Measurements from ENCODE around the gene MAPK8IP1.

Gene MAPK8IP1

DNA sequence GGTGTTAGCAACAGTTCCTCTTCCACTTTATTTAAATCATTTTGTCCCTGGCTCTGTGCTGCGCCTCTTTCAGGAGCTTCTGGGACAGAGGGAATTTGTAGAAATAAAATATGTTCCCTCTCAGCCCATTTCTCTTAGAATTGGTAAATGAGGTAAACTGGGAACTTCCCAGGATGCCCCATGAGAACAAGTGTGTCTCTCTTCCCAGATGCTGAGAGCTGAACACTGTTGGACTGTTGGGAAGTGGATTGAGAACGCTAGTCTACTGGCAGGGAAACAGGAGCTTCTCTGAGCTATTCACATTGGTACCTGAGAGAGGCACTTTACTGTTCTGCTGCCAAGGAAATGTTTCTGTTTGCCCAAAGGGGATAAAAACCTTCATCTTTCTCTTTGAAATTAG is 34.2 kb upstream of the MAPK8IP1 start (continued):
- TF ChIP-seq, protein P1, sequence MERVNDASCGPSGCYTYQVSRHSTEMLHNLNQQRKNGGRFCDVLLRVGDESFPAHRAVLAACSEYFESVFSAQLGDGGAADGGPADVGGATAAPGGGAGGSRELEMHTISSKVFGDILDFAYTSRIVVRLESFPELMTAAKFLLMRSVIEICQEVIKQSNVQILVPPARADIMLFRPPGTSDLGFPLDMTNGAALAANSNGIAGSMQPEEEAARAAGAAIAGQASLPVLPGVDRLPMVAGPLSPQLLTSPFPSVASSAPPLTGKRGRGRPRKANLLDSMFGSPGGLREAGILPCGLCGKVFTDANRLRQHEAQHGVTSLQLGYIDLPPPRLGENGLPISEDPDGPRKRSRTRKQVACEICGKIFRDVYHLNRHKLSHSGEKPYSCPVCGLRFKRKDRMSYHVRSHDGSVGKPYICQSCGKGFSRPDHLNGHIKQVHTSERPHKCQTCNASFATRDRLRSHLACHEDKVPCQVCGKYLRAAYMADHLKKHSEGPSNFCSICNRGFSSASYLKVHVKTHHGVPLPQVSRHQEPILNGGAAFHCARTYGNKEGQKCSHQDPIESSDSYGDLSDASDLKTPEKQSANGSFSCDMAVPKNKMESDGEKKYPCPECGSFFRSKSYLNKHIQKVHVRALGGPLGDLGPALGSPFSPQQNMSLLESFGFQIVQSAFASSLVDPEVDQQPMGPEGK (CRISPR knock-in tag; IDR thresholded peaks at IDR 0.05; ENCODE audit: borderline replicate concordance) = no peak
- TF ChIP-seq, protein P2, sequence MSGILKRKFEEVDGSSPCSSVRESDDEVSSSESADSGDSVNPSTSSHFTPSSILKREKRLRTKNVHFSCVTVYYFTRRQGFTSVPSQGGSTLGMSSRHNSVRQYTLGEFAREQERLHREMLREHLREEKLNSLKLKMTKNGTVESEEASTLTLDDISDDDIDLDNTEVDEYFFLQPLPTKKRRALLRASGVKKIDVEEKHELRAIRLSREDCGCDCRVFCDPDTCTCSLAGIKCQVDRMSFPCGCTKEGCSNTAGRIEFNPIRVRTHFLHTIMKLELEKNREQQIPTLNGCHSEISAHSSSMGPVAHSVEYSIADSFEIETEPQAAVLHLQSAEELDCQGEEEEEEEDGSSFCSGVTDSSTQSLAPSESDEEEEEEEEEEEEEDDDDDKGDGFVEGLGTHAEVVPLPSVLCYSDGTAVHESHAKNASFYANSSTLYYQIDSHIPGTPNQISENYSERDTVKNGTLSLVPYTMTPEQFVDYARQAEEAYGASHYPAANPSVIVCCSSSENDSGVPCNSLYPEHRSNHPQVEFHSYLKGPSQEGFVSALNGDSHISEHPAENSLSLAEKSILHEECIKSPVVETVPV (CRISPR knock-in tag; IDR thresholded peaks at IDR 0.05) = no peak
- no peak for TF ChIP-seq SNAI2 (CRISPR knock-in tag; IDR thresholded peaks at IDR 0.05)

DNA sequence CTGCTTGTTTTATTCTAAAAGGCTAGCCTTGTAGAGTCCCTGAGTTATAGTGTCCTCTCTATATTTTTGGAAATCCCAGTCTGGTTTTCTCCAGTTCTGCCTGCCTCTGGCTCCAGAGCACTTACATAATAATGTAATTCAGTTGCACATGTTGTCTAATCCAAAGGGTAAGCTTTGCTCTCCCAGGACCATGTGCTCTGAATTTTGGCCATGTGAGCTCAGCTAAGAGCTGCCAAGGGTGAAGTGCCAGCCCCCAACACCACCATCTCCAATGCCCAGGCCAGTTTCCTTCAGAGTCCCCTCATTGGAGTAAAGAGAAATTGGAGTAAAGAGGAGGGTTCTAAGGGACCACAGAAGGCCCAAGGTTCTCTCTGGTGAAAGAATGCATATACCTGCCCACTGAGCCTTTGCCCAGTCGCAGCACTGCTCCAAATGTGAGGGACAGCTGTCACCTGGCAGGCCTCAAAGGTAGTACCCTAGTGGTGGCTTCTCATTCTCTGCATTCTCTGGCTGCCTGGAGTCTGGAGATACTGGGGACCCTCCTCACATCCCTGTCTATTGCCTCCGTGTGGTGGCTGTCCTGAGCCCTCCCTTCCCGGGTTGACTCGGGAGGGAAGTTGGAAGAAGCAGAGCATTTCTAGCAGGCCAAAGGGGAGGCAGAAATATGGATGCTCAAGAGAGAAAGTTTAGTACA is 33.3 kb upstream of the MAPK8IP1 start:
- no peak for ATAC-seq
- no peak for TF ChIP-seq TOX (CRISPR knock-in tag; IDR thresholded peaks at IDR 0.05; ENCODE audit: borderline replicate concordance)

DNA sequence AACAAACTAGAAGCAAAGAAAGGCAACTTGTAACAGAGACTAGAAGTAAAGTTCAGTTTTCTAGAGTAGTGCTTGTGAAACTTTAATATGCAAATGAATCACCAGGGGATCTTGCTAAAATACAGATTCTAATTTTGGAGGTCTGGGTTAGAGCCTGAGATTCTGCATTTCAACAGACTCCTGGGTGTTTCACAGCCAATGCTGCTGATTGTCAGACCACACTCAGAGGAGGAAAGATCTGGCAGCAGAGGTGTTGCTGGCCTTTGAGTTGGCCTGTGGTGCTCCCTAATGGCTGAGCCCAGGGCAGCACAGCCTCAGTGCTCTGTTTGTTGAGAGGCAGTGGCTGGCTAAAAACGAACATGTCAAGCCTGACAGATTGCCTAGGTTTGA is 32.7 kb upstream of the MAPK8IP1 start:
- TF ChIP-seq TOX (CRISPR knock-in tag; IDR thresholded peaks at IDR 0.05; ENCODE audit: borderline replicate concordance) (no peak), ZNF8 (CRISPR knock-in tag; IDR thresholded peaks at IDR 0.05) (no peak), ISL1 (CRISPR knock-in tag; IDR thresholded peaks at IDR 0.05) (no peak), ZNF70 (CRISPR knock-in tag; IDR thresholded peaks at IDR 0.05) (no peak), ZFP30 (CRISPR knock-in tag; IDR thresholded peaks at IDR 0.05) (no peak), GLIS3 (CRISPR knock-in tag; IDR thresholded peaks at IDR 0.05) (no peak), OSR1 (CRISPR knock-in tag; IDR thresholded peaks at IDR 0.05) (no peak), ESRRG (CRISPR knock-in tag; IDR thresholded peaks at IDR 0.05) (no peak), TCF4 (CRISPR knock-in tag; IDR thresholded peaks at IDR 0.05; ENCODE audit: borderline replicate concordance) (no peak), RARB (CRISPR knock-in tag; IDR thresholded peaks at IDR 0.05) (no peak), ZC3H10 (CRISPR knock-in tag; IDR thresholded peaks at IDR 0.05) (no peak), ZFP3 (CRISPR knock-in tag; IDR thresholded peaks at IDR 0.05) (no peak), SNAI2 (CRISPR knock-in tag; IDR thresholded peaks at IDR 0.05) (no peak), CSDC2 (CRISPR knock-in tag; IDR thresholded peaks at IDR 0.05) (no peak)
- TF ChIP-seq, protein P2 (CRISPR knock-in tag; IDR thresholded peaks at IDR 0.05) = no peak
- TF ChIP-seq, protein P3, sequence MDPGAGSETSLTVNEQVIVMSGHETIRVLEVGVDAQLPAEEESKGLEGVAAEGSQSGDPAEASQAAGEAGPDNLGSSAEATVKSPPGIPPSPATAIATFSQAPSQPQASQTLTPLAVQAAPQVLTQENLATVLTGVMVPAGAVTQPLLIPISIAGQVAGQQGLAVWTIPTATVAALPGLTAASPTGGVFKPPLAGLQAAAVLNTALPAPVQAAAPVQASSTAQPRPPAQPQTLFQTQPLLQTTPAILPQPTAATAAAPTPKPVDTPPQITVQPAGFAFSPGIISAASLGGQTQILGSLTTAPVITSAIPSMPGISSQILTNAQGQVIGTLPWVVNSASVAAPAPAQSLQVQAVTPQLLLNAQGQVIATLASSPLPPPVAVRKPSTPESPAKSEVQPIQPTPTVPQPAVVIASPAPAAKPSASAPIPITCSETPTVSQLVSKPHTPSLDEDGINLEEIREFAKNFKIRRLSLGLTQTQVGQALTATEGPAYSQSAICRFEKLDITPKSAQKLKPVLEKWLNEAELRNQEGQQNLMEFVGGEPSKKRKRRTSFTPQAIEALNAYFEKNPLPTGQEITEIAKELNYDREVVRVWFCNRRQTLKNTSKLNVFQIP (CRISPR knock-in tag; IDR thresholded peaks at IDR 0.05; ENCODE audit: borderline replicate concordance, low read depth) = no peak
- TF ChIP-seq, protein P1 (CRISPR knock-in tag; IDR thresholded peaks at IDR 0.05; ENCODE audit: borderline replicate concordance) = no peak
- no peak for ATAC-seq

DNA sequence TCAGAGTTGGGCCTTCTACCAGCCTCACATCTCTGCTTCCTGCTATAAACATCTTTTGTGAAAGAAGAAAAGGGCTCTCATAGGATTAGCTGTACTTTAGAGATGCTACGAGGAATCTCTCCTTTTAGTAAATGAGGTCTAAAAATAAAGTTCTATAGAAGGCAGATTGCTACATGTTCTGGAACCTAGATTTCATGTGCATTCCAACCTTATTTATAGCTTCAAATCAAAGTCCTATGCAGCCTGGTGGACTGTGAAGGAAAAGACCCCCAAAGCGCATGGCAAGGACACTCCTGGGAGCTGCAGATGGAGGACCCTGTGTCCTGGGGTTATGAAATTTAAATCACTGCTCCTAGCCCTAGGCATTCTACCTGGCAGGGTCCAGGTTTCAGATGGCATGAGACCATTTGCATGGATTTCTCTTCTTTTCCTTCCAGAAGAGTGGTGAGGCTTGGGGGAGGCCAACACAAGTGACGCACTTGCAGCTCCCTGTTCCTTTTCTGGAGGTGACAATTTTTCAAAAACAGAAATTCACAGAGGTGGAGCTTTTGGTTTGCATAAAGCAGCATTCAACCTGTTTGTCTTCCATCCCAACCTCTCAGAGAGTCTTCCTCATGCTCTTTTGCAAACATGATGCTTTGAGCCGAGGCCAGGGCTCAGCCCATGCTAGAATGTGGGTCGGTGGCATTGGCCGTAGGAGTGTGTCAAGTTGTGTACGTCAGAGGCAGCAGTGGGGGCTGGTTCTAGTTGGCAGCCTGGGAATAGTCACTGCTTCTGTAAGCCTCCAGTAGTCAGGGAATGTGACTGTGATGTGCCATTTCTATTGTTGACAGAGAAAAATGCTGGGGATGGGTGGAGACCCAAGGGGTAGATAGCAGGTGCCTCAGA is 31.9 kb upstream of the MAPK8IP1 start:
- ATAC-seq = no peak
- TF ChIP-seq ZNF565 (CRISPR knock-in tag; conservative IDR thresholded peaks at IDR 0.05; ENCODE audit: low read depth) = no peak
- no peak for TF ChIP-seq ZC3H10 (CRISPR knock-in tag; IDR thresholded peaks at IDR 0.05)
- no peak for TF ChIP-seq TCF4 (CRISPR knock-in tag; IDR thresholded peaks at IDR 0.05; ENCODE audit: borderline replicate concordance)
- TF ChIP-seq, protein P2 (CRISPR knock-in tag; IDR thresholded peaks at IDR 0.05) = no peak
- TF ChIP-seq GLIS3 (CRISPR knock-in tag; IDR thresholded peaks at IDR 0.05) = no peak
- TF ChIP-seq PPARA (CRISPR knock-in tag; IDR thresholded peaks at IDR 0.05; ENCODE audit: borderline replicate concordance) = no peak
- TF ChIP-seq, protein P3 (CRISPR knock-in tag; IDR thresholded peaks at IDR 0.05; ENCODE audit: borderline replicate concordance, low read depth) = no peak
- TF ChIP-seq, protein P4, sequence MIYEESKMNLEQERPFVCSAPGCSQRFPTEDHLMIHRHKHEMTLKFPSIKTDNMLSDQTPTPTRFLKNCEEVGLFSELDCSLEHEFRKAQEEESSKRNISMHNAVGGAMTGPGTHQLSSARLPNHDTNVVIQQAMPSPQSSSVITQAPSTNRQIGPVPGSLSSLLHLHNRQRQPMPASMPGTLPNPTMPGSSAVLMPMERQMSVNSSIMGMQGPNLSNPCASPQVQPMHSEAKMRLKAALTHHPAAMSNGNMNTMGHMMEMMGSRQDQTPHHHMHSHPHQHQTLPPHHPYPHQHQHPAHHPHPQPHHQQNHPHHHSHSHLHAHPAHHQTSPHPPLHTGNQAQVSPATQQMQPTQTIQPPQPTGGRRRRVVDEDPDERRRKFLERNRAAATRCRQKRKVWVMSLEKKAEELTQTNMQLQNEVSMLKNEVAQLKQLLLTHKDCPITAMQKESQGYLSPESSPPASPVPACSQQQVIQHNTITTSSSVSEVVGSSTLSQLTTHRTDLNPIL (CRISPR knock-in tag; IDR thresholded peaks at IDR 0.05; ENCODE audit: low read depth) = no peak

Measured in SK-N-SH treated with all-trans-retinoic acid at 6 μM for 48 hours (cell line).